ENCODE data around the gene LMO3. TPM values are rescaled to one million over a fixed set of nuclear protein-coding genes. Genes with fewer than 3 reads are reported as not detected.
"Not testable (repeated sequence)": the region's sequence is repeated elsewhere in the genome, so short reads cannot be mapped to it uniquely, and the experiment has no call there.

Gene LMO3
- total RNA-seq, 5 donors from 2014 or later (not counting 1 experiment from before 2014, with no cell fraction given): 0.13 to 0.61 (median 0.36) TPM; not detected in 2

DNA sequence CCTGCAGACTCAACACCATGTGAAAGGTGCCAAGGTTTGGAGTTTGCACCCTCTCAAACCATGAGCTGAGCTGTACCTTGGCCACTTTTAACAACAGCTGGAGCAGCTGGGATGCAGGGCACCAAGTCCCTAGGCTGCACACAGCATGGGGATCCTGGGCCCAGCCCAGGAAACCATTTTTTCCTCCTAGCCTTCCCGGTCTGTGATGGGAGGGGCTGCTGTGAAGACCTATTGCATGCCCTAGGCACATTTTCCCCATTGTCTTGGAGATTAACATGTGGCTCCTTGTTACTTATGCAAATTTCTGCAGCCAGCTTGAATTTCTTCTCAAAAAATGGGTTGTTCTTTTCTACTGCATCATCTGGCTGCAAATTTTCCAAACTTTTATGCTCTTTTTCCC is 68.3 kb downstream of the LMO3 start:
- H3K27me3 ChIP-seq (replicated peaks in 1 of 2; ENCODE audit: control insufficient read depth in 2 of 2, extremely low read depth in 1 of 2, insufficient read depth in 2 of 2, low read length in 1 of 2); H3K4me1 Mint-ChIP-seq; H3K36me3 Mint-ChIP-seq; H3K4me3 ChIP-seq (ENCODE audit: control insufficient read depth in 1 of 2, extremely low read depth in 1 of 2, low read length in 1 of 2); CTCF ChIA-PET; DNase-seq; H3K4me1 ChIP-seq (ENCODE audit: control insufficient read depth in 1 of 2, extremely low read depth in 1 of 2, insufficient read depth in 2 of 2, low read length in 2 of 2); ATAC-seq (replicated peaks in 1 of 4); H3K9me3 ChIP-seq; H3K36me3 ChIP-seq (ENCODE audit: control insufficient read depth in 2 of 2, extremely low read depth in 1 of 2, insufficient read depth in 1 of 2, low read length in 1 of 2); POLR2A ChIA-PET; H3K27me3 Mint-ChIP-seq; H3K27ac Mint-ChIP-seq; H3K27ac ChIP-seq (ENCODE audit: low read length); H3K4me3 Mint-ChIP-seq: not testable (repeated sequence)
- peaks cover 7 to 23% (median 15%) of the 10 kb centered on the region in 3 donors for H3K9me3 Mint-ChIP-seq
- WGBS (ENCODE audit: insufficient coverage): 86% methylated on average over 1 of the region's 1 CpG

DNA sequence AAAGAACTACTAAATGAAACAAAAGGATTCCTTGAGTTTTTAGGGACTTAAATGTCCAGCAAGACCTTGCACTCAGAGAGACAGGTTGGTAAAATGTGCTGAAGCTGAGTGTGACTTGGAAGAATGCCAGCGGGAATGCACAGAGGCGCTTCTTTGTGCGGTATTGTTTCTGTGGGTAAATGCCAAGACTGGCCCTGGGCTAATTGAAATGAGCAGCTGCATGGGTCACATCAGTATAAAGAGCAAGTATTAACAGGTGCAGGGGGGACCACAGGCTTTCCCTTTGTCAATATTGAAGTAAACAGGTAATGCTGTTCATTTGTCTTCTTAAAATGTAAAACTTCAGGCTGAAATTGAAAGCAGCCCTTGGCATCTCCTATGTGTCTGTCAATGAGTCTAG is 74.3 kb downstream of the LMO3 start:
- H3K27ac Mint-ChIP-seq: no peak overlapping the region
- no peaks in the 10 kb centered on the region for H3K27me3 ChIP-seq (replicated peaks in 1 of 2; ENCODE audit: control insufficient read depth in 2 of 2, extremely low read depth in 1 of 2, insufficient read depth in 2 of 2, low read length in 1 of 2)
- no peak overlapping the region for H3K27ac ChIP-seq (ENCODE audit: low read length)
- no peaks in the 10 kb centered on the region for H3K27me3 Mint-ChIP-seq
- ChIA-PET CTCF (no interaction called here), POLR2A (no interaction called here)
- H3K36me3 Mint-ChIP-seq: no peaks in the 10 kb centered on the region
- H3K36me3 ChIP-seq (ENCODE audit: control insufficient read depth in 2 of 2, extremely low read depth in 1 of 2, insufficient read depth in 1 of 2, low read length in 1 of 2): no peaks in the 10 kb centered on the region
- peaks cover 6 to 15% (median 9%) of the 10 kb centered on the region in 3 donors for H3K9me3 Mint-ChIP-seq
- ATAC-seq (replicated peaks in 1 of 4): no peak
- no peak overlapping the region for H3K4me3 Mint-ChIP-seq
- 88% methylated on average over 3 of the region's 3 CpGs for WGBS (ENCODE audit: insufficient coverage)
- no peaks in the 10 kb centered on the region for H3K9me3 ChIP-seq
- H3K4me1 Mint-ChIP-seq: no peaks in the 10 kb centered on the region
- no peak for DNase-seq
- H3K4me3 ChIP-seq (ENCODE audit: control insufficient read depth in 1 of 2, extremely low read depth in 1 of 2, low read length in 1 of 2): no peak overlapping the region
- H3K4me1 ChIP-seq (ENCODE audit: control insufficient read depth in 1 of 2, extremely low read depth in 1 of 2, insufficient read depth in 2 of 2, low read length in 2 of 2): no peaks in the 10 kb centered on the region

DNA sequence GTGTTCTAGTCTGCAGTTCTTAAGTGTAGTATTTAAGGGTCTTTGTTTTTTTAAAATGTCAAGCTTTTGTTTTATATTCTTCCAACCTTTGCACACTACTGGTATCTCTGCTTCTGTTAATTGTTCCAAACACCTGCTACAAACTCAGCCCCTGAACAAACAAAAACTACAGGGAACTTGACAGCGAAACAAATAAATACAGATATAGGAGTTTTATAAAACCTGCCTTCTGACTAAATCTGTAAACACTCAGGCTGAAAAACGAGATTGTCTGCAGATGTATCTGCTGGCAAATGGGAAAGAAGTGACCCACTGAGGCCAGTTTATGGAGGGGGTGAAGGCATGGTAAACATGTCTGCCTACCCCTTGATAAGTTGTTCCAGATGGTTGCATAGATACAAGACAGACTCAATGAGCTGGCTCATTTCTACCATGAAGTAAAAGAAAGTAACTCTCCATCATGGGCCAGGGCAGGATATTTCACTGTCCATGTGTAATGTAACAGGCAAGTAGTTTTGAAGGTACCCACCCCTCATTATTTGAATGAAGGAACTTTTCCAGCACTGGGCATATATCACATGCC is 75.6 kb downstream of the LMO3 start:
- ATAC-seq (replicated peaks in 1 of 4) (no peak), DNase-seq (no peak)
- Histone ChIP-seq H3K9me3 (no peaks in the 10 kb centered on the region), H3K4me3 (ENCODE audit: control insufficient read depth in 1 of 2, extremely low read depth in 1 of 2, low read length in 1 of 2) (no peak overlapping the region), H3K36me3 (ENCODE audit: control insufficient read depth in 2 of 2, extremely low read depth in 1 of 2, insufficient read depth in 1 of 2, low read length in 1 of 2) (no peaks in the 10 kb centered on the region), H3K27ac (ENCODE audit: low read length) (no peak overlapping the region), H3K27me3 (replicated peaks in 1 of 2; ENCODE audit: control insufficient read depth in 2 of 2, extremely low read depth in 1 of 2, insufficient read depth in 2 of 2, low read length in 1 of 2) (no peaks in the 10 kb centered on the region), H3K4me1 (ENCODE audit: control insufficient read depth in 1 of 2, extremely low read depth in 1 of 2, insufficient read depth in 2 of 2, low read length in 2 of 2) (no peaks in the 10 kb centered on the region)
- ChIA-PET POLR2A (no interaction called here), CTCF (no interaction called here)
- Mint-ChIP-seq H3K4me1 (no peaks in the 10 kb centered on the region), H3K27me3 (no peaks in the 10 kb centered on the region), H3K27ac (no peak overlapping the region), H3K9me3 (peaks cover 0 to 11% (median 7%) of the 10 kb centered on the region in 3 donors), H3K36me3 (no peaks in the 10 kb centered on the region), H3K4me3 (no peak overlapping the region)
- WGBS (ENCODE audit: insufficient coverage): no CpG with 5 or more reads among the region's 2 CpGs

- Histone ChIP-seq H3K9me3 (no peaks in the 10 kb centered on the region), H3K27me3 (replicated peaks in 1 of 2; ENCODE audit: control insufficient read depth in 2 of 2, extremely low read depth in 1 of 2, insufficient read depth in 2 of 2, low read length in 1 of 2) (no peaks in the 10 kb centered on the region), H3K36me3 (ENCODE audit: control insufficient read depth in 2 of 2, extremely low read depth in 1 of 2, insufficient read depth in 1 of 2, low read length in 1 of 2) (no peaks in the 10 kb centered on the region), H3K4me3 (ENCODE audit: control insufficient read depth in 1 of 2, extremely low read depth in 1 of 2, low read length in 1 of 2) (no peak overlapping the region), H3K4me1 (ENCODE audit: control insufficient read depth in 1 of 2, extremely low read depth in 1 of 2, insufficient read depth in 2 of 2, low read length in 2 of 2) (no peaks in the 10 kb centered on the region), H3K27ac (ENCODE audit: low read length) (no peak overlapping the region)
- H3K4me3 Mint-ChIP-seq: no peak overlapping the region
- ChIA-PET CTCF (no interaction called here), POLR2A (interaction anchor here in 1 of 2 donors (0.7 kb wide), 1 partner anchor 29 kb away, joined by 3 read pairs; no protein-coding TSS in a partner anchor)
- H3K27ac Mint-ChIP-seq: no peak overlapping the region
- WGBS (ENCODE audit: insufficient coverage): no CpG with 5 or more reads among the region's 2 CpGs
- peaks cover 4 to 13% (median 11%) of the 10 kb centered on the region in 3 donors for H3K9me3 Mint-ChIP-seq
- no peaks in the 10 kb centered on the region for H3K27me3 Mint-ChIP-seq
- no peaks in the 10 kb centered on the region for H3K36me3 Mint-ChIP-seq
- H3K4me1 Mint-ChIP-seq: no peaks in the 10 kb centered on the region
- DNase-seq: no peak
- no peak for ATAC-seq (replicated peaks in 1 of 4)
Observed at GRCh38 chr12:16526693-16527092, 79.3 kb downstream of the LMO3 start.

GRCh38 chr12:16524378-16524777 is 81.6 kb downstream of the LMO3 start:
- ATAC-seq (replicated peaks in 1 of 4) (no peak), DNase-seq (no peak)
- no peaks in the 10 kb centered on the region for H3K27me3 Mint-ChIP-seq
- Histone ChIP-seq H3K9me3 (no peaks in the 10 kb centered on the region), H3K36me3 (ENCODE audit: control insufficient read depth in 2 of 2, extremely low read depth in 1 of 2, insufficient read depth in 1 of 2, low read length in 1 of 2) (no peaks in the 10 kb centered on the region), H3K4me3 (ENCODE audit: control insufficient read depth in 1 of 2, extremely low read depth in 1 of 2, low read length in 1 of 2) (no peak overlapping the region), H3K27ac (ENCODE audit: low read length) (no peak overlapping the region), H3K4me1 (ENCODE audit: control insufficient read depth in 1 of 2, extremely low read depth in 1 of 2, insufficient read depth in 2 of 2, low read length in 2 of 2) (no peaks in the 10 kb centered on the region), H3K27me3 (replicated peaks in 1 of 2; ENCODE audit: control insufficient read depth in 2 of 2, extremely low read depth in 1 of 2, insufficient read depth in 2 of 2, low read length in 1 of 2) (no peaks in the 10 kb centered on the region)
- WGBS (ENCODE audit: insufficient coverage): no CpG with 5 or more reads among the region's 1 CpG
- no peak overlapping the region for H3K4me3 Mint-ChIP-seq
- no peaks in the 10 kb centered on the region for H3K36me3 Mint-ChIP-seq
- peaks cover 7 to 12% (median 11%) of the 10 kb centered on the region in 3 donors for H3K9me3 Mint-ChIP-seq
- no peaks in the 10 kb centered on the region for H3K4me1 Mint-ChIP-seq
- H3K27ac Mint-ChIP-seq: no peak overlapping the region
- CTCF ChIA-PET: no interaction called here
- POLR2A ChIA-PET: no interaction called here

DNA sequence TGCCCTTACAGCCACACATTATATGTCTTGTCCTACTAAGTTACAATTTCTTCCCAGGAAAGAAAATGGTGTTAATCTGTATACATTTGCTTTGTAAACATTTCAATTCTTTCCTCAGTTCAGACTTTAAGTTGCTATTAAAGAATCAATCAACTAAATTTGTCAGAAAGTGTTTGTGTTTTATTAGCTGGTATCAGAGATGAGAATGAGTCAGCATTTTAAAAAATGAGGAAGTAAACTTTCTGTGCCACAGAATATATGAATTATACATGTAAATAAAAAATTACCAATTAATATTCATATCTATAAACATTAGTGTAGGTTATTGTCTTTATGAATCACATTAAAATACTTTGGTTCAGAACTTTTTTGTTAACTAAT is 82.0 kb downstream of the LMO3 start:
- CTCF ChIA-PET: no interaction called here
- peaks cover 7 to 12% (median 11%) of the 10 kb centered on the region in 3 donors for H3K9me3 Mint-ChIP-seq
- no peak for ATAC-seq (replicated peaks in 1 of 4)

More for the DNA sequence above, 82.0 kb downstream of the LMO3 start:
- Mint-ChIP-seq H3K27me3 (no peaks in the 10 kb centered on the region), H3K27ac (no peak overlapping the region), H3K4me3 (no peak overlapping the region), H3K36me3 (no peaks in the 10 kb centered on the region), H3K4me1 (no peaks in the 10 kb centered on the region)
- no peak for DNase-seq
- H3K4me3 ChIP-seq (ENCODE audit: control insufficient read depth in 1 of 2, extremely low read depth in 1 of 2, low read length in 1 of 2): no peak overlapping the region
- no peak overlapping the region for H3K27ac ChIP-seq (ENCODE audit: low read length)
- no peaks in the 10 kb centered on the region for H3K36me3 ChIP-seq (ENCODE audit: control insufficient read depth in 2 of 2, extremely low read depth in 1 of 2, insufficient read depth in 1 of 2, low read length in 1 of 2)
- no peaks in the 10 kb centered on the region for H3K27me3 ChIP-seq (replicated peaks in 1 of 2; ENCODE audit: control insufficient read depth in 2 of 2, extremely low read depth in 1 of 2, insufficient read depth in 2 of 2, low read length in 1 of 2)
- no peaks in the 10 kb centered on the region for H3K9me3 ChIP-seq
- POLR2A ChIA-PET: no interaction called here
- no peaks in the 10 kb centered on the region for H3K4me1 ChIP-seq (ENCODE audit: control insufficient read depth in 1 of 2, extremely low read depth in 1 of 2, insufficient read depth in 2 of 2, low read length in 2 of 2)
